Effector memory CD4-positive, alpha-beta T cell (primary cell): Measurements from ENCODE around the gene SHOC2.

Source experiments
- DNase-seq, 3 donors: peaks; one replicate each; pipeline ENCODE4 v3.0.0-alpha.2; 2020
- H3K27ac ChIP-seq: 2 replicates; pipeline ENCODE4 v1.7.0; 2013; ENCODE audit warnings: mild to moderate bottlenecking, low read length, moderate library complexity; ENCODE audit not compliant: insufficient read depth, poor library complexity, severe bottlenecking
- H3K27me3 ChIP-seq: replicated peaks from 2 replicates; pipeline ENCODE4 v1.7.0; 2013; ENCODE audit warnings: mild to moderate bottlenecking, low read length; ENCODE audit not compliant: insufficient read depth, control insufficient read depth, poor library complexity, severe bottlenecking
- H3K36me3 ChIP-seq: 2 replicates; pipeline ENCODE4 v1.7.0; 2013; ENCODE audit warnings: mild to moderate bottlenecking, low read length, moderate library complexity; ENCODE audit not compliant: control insufficient read depth, insufficient read depth
- H3K4me1 ChIP-seq: 2 replicates; pipeline ENCODE4 v1.7.0; 2013; ENCODE audit warnings: low read length, mild to moderate bottlenecking; ENCODE audit not compliant: control insufficient read depth, insufficient read depth, poor library complexity, severe bottlenecking
- H3K4me3 ChIP-seq: 2 replicates; pipeline ENCODE4 v1.7.0; 2013; ENCODE audit warnings: low read length, low read depth, mild to moderate bottlenecking; ENCODE audit not compliant: insufficient read depth, poor library complexity, severe bottlenecking
- H3K9me3 ChIP-seq: 2 replicates; pipeline ENCODE4 v1.7.0; 2013; ENCODE audit warnings: mild to moderate bottlenecking, low read length, moderate library complexity; ENCODE audit not compliant: control insufficient read depth

SHOC2 gene

GRCh38 chr10:110979611-110980010 is 60.2 kb downstream of the SHOC2 start:
- no peak for DNase-seq
- no peak overlapping the region for H3K4me3 ChIP-seq
- H3K27ac ChIP-seq, result no peak overlapping the region

DNA sequence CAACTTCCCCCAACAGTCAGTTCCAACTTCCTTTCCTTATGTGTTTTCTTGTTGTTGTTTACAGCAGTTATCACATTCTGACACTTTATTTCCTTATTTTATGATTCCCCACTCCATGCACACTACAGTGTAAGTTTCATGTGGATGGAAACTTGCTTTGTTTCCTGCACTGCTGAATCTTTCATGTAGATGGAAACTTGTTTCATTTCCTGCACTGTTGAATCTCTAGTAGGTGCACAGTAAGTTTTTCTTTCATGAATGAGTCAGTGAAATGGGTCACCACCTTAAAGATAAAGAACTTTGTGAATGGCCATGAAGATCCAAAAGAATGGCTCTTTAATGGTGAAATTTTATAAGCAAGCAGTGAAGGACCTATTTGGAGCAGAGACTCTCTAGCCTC is 61.4 kb downstream of the SHOC2 start:
- DNase-seq, result no peak
- H3K9me3 ChIP-seq, result no peaks in the 10 kb centered on the region
- no peak overlapping the region for H3K4me3 ChIP-seq
- H3K27ac ChIP-seq, result no peak overlapping the region
- no peaks in the 10 kb centered on the region for H3K36me3 ChIP-seq
- no peaks in the 10 kb centered on the region for H3K4me1 ChIP-seq
- H3K27me3 ChIP-seq, result no peaks in the 10 kb centered on the region

More at GRCh38 chr10:110979611-110980010, 60.2 kb downstream of the SHOC2 start:
- no peaks in the 10 kb centered on the region for H3K36me3 ChIP-seq
- no peaks in the 10 kb centered on the region for H3K4me1 ChIP-seq
- no peaks in the 10 kb centered on the region for H3K27me3 ChIP-seq
- H3K9me3 ChIP-seq, result no peaks in the 10 kb centered on the region

GRCh38 chr10:110983466-110983865 is 64.1 kb downstream of the SHOC2 start:
- no peaks in the 10 kb centered on the region for H3K27me3 ChIP-seq
- no peaks in the 10 kb centered on the region for H3K9me3 ChIP-seq
- no peak overlapping the region for H3K4me3 ChIP-seq
- H3K27ac ChIP-seq, result no peak overlapping the region
- DNase-seq, result no peak
- H3K4me1 ChIP-seq, result no peaks in the 10 kb centered on the region
- peaks cover 5% of the 10 kb centered on the region for H3K36me3 ChIP-seq

DNA sequence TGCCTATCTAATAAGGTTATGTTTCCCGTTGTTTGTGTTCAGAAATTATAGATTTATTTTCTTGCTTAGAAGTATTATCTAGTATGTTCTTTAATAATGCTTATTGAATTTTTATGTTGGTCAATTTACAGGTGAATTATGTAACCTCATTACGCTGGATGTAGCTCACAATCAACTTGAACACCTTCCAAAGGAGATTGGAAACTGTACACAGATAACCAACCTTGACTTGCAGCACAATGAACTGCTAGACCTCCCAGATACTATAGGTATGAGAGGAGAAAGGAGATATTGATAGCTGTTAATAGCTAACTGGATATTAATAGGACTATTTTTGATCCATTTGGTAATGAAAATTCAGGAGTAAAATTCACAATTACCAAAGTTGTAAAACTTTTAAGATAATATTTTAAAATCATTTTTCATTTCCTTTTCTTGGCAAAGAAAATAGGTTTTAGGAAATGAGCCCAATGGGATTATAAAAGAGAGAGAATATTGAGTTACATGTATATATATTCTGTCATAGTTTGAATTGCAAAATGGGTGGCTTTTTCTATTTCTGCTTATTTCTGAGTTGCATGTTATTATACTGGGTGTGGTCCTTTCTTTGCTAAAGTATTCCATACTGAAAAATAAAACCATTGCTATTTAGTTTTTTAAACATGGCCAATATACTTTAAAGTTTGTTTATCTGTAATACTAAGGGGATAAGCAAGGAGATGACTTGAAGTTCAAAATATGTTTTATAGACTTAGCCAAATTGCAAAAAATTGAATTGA is 66.3 kb downstream of the SHOC2 start:
- Histone ChIP-seq H3K27ac (no peak overlapping the region), H3K4me1 (no peaks in the 10 kb centered on the region), H3K27me3 (no peaks in the 10 kb centered on the region), H3K9me3 (no peaks in the 10 kb centered on the region), H3K4me3 (no peak overlapping the region), H3K36me3 (peaks cover 11% of the 10 kb centered on the region)
- no peak for DNase-seq

DNA sequence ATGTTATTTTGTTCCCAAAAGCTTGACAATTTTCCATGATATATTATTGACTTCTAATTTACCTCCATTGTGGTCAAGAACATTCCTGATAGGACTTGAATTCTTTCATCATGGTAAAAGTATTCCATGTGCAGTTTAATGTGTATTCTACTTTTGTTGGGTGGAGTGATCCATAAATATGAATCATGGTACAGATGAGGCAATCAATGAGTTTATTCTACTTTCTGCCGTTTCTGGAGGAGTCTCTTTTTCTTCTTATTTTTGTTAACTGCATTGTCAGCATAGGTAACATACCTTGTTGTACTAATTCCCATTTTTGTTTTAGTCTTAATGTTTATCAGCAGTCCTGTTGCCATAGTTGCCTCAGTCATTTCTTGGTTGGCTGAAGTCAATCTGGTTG is 69.6 kb downstream of the SHOC2 start:
- Histone ChIP-seq H3K4me1 (peaks cover 11% of the 10 kb centered on the region), H3K27me3 (no peaks in the 10 kb centered on the region), H3K36me3 (peaks cover 11% of the 10 kb centered on the region), H3K9me3 (no peaks in the 10 kb centered on the region), H3K4me3 (no peak overlapping the region), H3K27ac (no peak overlapping the region)
- no peak for DNase-seq

DNA sequence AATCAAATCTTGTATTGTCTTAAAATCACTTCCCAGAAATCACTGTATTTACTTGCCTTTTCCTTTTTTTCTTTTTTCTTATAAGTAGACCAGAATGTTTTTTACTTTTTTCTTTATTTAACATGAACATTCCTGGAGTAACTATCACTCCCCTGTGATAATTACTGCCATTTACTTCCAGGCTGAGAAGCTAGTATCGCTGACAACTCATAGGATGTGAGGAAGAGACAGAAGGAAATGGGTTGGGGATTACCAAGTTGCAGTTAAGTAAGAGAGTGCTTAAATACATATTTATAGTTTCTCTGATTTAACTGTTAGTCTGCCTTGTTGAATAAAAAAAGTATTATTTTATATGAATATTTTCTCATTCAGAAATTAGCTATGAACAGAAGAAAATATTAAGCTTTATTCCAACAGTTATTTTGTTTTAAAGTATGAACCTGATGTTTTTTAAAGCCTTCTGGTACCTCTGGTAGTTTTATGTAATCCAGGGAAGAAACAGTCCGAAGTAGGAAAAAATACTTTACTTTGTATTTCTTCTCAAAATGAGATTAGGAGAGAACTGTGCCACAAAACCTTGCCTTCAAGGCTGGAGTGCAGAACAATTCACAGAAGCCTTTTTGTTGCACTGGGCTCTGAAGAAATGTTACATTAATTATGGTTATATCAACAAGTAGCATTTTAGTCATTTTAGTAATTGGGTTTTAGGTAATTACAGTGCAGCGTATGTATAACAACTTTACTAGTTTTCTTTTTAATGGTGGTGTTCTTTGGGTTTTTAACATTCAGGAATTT is 72.8 kb downstream of the SHOC2 start:
- H3K4me1 ChIP-seq, result peaks cover 13% of the 10 kb centered on the region
- peaks cover 7% of the 10 kb centered on the region for H3K36me3 ChIP-seq
- H3K9me3 ChIP-seq, result no peaks in the 10 kb centered on the region
- H3K27me3 ChIP-seq, result no peaks in the 10 kb centered on the region
- H3K4me3 ChIP-seq, result no peak overlapping the region
- no peak overlapping the region for H3K27ac ChIP-seq
- DNase-seq, result no peak

GRCh38 chr10:110993024-110993693 is 73.8 kb downstream of the SHOC2 start:
- H3K27me3 ChIP-seq, result no peaks in the 10 kb centered on the region
- H3K27ac ChIP-seq, result no peak overlapping the region
- no peaks in the 10 kb centered on the region for H3K9me3 ChIP-seq
- H3K4me3 ChIP-seq, result no peak overlapping the region
- H3K4me1 ChIP-seq, result peaks cover 13% of the 10 kb centered on the region
- DNase-seq, result no peak
- H3K36me3 ChIP-seq, result peaks cover 7% of the 10 kb centered on the region

DNA sequence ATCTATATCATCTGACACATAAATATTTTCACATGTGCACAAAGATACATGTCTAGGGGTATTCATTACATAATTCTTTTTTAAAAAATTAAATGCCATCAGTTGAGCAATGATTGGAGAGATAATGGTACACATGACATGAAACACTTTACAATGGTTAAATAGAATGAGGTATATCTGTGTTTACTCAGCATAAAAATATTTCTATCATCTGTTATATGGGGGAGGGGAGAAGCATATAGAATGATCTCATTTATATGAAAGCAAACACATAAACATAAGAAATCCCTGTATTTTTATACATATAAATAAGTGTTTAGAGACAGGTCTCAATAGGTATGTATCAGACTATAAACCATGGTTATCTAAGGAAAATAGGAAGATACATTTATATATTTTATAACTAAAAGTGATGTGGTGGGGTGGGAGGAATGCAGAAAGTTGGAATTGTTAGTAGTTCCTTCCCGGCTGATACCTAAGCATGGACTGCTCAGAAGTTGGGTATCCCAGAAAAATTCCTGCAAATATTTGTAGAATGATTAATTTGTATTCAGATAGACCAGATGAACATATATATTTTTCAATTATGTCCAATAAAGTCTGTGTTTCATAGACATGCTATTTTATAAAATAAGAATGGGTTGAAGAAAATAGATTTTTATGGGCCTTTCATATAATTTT is 75.1 kb downstream of the SHOC2 start:
- Histone ChIP-seq H3K27me3 (no peaks in the 10 kb centered on the region), H3K27ac (no peak overlapping the region), H3K36me3 (no peaks in the 10 kb centered on the region), H3K9me3 (no peaks in the 10 kb centered on the region), H3K4me1 (peaks cover 13% of the 10 kb centered on the region), H3K4me3 (no peak overlapping the region)
- DNase-seq, result no peak

GRCh38 chr10:110995301-110995700 is 75.9 kb downstream of the SHOC2 start:
- Histone ChIP-seq H3K4me3 (no peak overlapping the region), H3K27me3 (no peaks in the 10 kb centered on the region), H3K36me3 (no peaks in the 10 kb centered on the region), H3K4me1 (peaks cover 13% of the 10 kb centered on the region), H3K9me3 (no peaks in the 10 kb centered on the region), H3K27ac (no peak overlapping the region)
- no peak for DNase-seq
